Measurements from ENCODE around the gene PCDH1.

- no peak for TF ChIP-seq CTCF (conservative IDR thresholded peaks at IDR 0.05)
- TF ChIP-seq ZFX (IDR thresholded peaks at IDR 0.05) = no peak
Measured at GRCh38 chr5:141804475-141804874, 73.7 kb downstream of the PCDH1 start.

Measured in C4-2B (cell line).